ENCODE data around the gene HK2.

The HK2 gene

GRCh38 chr2:74841641-74842040 lies 7.7 kb downstream of the HK2 start:
- Histone ChIP-seq H3K9ac (ENCODE audit: low read length) (no peak overlapping the region), H3K36me3 (replicated peaks; ENCODE audit: insufficient read depth, low read length) (no peaks in the 10 kb centered on the region), H4K20me1 (ENCODE audit: insufficient read depth, low read length) (0 out of 2 replicates have a peak, but pooled peaks cover 2% of the 10 kb centered on the region), H3F3A (ENCODE audit: insufficient read depth, low read length) (peaks cover 13% of the 10 kb centered on the region), H3K9me3 (replicated peaks; ENCODE audit: insufficient read depth, low read length) (no peaks in the 10 kb centered on the region), H3K4me1 (ENCODE audit: low read length) (peaks cover 45% of the 10 kb centered on the region), H3K79me2 (ENCODE audit: low read length) (peaks cover 92% of the 10 kb centered on the region), H3K4me2 (ENCODE audit: low read depth, low read length) (no peak overlapping the region), H3K27ac (ENCODE audit: low read length) (no peak overlapping the region), H2AFZ (ENCODE audit: low read length) (no peak overlapping the region), H3K4me3 (ENCODE audit: low read length) (no peak overlapping the region), H3K27me3 (replicated peaks; ENCODE audit: insufficient read depth, low read length) (no peaks in the 10 kb centered on the region), H3K9me2 (replicated peaks; ENCODE audit: insufficient read depth, low read length) (no peaks in the 10 kb centered on the region)
- no peak for DNase-seq
- TF ChIP-seq, protein P1, sequence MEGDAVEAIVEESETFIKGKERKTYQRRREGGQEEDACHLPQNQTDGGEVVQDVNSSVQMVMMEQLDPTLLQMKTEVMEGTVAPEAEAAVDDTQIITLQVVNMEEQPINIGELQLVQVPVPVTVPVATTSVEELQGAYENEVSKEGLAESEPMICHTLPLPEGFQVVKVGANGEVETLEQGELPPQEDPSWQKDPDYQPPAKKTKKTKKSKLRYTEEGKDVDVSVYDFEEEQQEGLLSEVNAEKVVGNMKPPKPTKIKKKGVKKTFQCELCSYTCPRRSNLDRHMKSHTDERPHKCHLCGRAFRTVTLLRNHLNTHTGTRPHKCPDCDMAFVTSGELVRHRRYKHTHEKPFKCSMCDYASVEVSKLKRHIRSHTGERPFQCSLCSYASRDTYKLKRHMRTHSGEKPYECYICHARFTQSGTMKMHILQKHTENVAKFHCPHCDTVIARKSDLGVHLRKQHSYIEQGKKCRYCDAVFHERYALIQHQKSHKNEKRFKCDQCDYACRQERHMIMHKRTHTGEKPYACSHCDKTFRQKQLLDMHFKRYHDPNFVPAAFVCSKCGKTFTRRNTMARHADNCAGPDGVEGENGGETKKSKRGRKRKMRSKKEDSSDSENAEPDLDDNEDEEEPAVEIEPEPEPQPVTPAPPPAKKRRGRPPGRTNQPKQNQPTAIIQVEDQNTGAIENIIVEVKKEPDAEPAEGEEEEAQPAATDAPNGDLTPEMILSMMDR (IDR thresholded peaks at IDR 0.05; ENCODE audit: low read length): no peak
- TF ChIP-seq EZH2phosphoT487 (IDR thresholded peaks at IDR 0.05; ENCODE audit: low read length): no peak
- TF ChIP-seq EZH2 (optimal IDR thresholded peaks at IDR 0.05; ENCODE audit: low read depth, low read length): no peak

DNA sequence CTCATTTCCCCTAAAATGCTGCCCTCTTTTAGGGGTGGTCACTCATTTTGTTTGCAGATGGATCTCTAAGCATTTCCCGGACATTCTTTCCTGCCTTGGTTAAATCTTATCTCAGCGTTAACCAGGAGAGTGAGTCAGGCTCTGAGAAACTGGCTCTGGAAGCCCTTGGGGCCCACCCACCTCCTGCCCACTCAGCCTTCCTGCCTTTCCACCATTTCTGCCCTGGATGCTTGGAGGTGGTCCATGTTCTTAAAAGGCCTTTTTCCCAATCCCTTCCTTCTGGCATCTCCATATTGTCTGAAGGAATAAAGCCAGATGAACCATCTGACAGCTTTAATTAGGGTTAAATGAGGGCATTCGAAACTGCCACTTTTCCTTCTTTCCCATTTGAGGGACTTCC lies 9.5 kb downstream of the HK2 start:
- no peaks in the 10 kb centered on the region for H3K9me3 ChIP-seq (replicated peaks; ENCODE audit: insufficient read depth, low read length)
- no peak overlapping the region for H3K4me3 ChIP-seq (ENCODE audit: low read length)
- no peaks in the 10 kb centered on the region for H3K9me2 ChIP-seq (replicated peaks; ENCODE audit: insufficient read depth, low read length)
- H3K9ac ChIP-seq (ENCODE audit: low read length): no peak overlapping the region
- H3K27ac ChIP-seq (ENCODE audit: low read length): peak overlapping the region; percentile 40; the same call in 1 of the 2 replicates
- no peaks in the 10 kb centered on the region for H3K36me3 ChIP-seq (replicated peaks; ENCODE audit: insufficient read depth, low read length)
- peak overlapping the region; percentile 35 for H3K4me2 ChIP-seq (ENCODE audit: low read depth, low read length)
- DNase-seq: no peak
- no peaks in the 10 kb centered on the region for H4K20me1 ChIP-seq (ENCODE audit: insufficient read depth, low read length)
- peaks cover 13% of the 10 kb centered on the region for H3F3A ChIP-seq (ENCODE audit: insufficient read depth, low read length)
- no peak overlapping the region for H2AFZ ChIP-seq (ENCODE audit: low read length)
- TF ChIP-seq, protein P1 (IDR thresholded peaks at IDR 0.05; ENCODE audit: low read length): no peak
- TF ChIP-seq EZH2phosphoT487 (IDR thresholded peaks at IDR 0.05; ENCODE audit: low read length) (no peak), EZH2 (optimal IDR thresholded peaks at IDR 0.05; ENCODE audit: low read depth, low read length) (no peak)
- H3K27me3 ChIP-seq (replicated peaks; ENCODE audit: insufficient read depth, low read length): no peaks in the 10 kb centered on the region
- peaks cover 51% of the 10 kb centered on the region for H3K4me1 ChIP-seq (ENCODE audit: low read length)
- peaks cover 91% of the 10 kb centered on the region for H3K79me2 ChIP-seq (ENCODE audit: low read length)

DNA sequence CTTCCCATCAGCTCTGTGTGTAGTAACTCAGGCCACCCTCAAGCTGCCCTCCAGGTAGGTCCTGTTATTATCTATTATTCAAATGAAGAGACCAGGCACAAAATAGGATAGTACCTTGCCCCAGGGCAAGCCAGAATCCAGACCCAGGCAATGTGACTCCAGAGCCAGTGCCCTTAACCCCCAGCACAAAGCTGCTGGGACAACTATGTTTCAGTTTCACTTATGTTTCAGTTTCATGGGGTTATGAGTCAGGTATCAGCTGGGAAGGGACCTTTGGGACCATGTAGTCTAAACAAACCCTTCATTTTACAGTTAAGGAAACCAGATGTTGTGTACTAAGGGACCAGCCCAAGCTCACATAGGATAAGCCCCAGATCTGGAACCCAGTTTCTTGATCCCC lies 10.0 kb downstream of the HK2 start:
- H3K4me1 ChIP-seq (ENCODE audit: low read length): peaks cover 56% of the 10 kb centered on the region
- peaks cover 17% of the 10 kb centered on the region for H3F3A ChIP-seq (ENCODE audit: insufficient read depth, low read length)
- H3K4me3 ChIP-seq (ENCODE audit: low read length): no peak overlapping the region
- H3K9me2 ChIP-seq (replicated peaks; ENCODE audit: insufficient read depth, low read length): no peaks in the 10 kb centered on the region
- peak overlapping the region; percentile 35 for H3K4me2 ChIP-seq (ENCODE audit: low read depth, low read length)
- H3K9ac ChIP-seq (ENCODE audit: low read length): no peak overlapping the region
- H2AFZ ChIP-seq (ENCODE audit: low read length): no peak overlapping the region
- peak; percentile 79 for DNase-seq
- TF ChIP-seq EZH2 (optimal IDR thresholded peaks at IDR 0.05; ENCODE audit: low read depth, low read length) (no peak), EZH2phosphoT487 (IDR thresholded peaks at IDR 0.05; ENCODE audit: low read length) (no peak)
- TF ChIP-seq, protein P1 (IDR thresholded peaks at IDR 0.05; ENCODE audit: low read length): no peak
- no peaks in the 10 kb centered on the region for H3K27me3 ChIP-seq (replicated peaks; ENCODE audit: insufficient read depth, low read length)
- no peaks in the 10 kb centered on the region for H3K36me3 ChIP-seq (replicated peaks; ENCODE audit: insufficient read depth, low read length)
- peak overlapping the region; percentile 40; the same call in 1 of the 2 replicates for H3K27ac ChIP-seq (ENCODE audit: low read length)
- peaks cover 91% of the 10 kb centered on the region for H3K79me2 ChIP-seq (ENCODE audit: low read length)
- H3K9me3 ChIP-seq (replicated peaks; ENCODE audit: insufficient read depth, low read length): no peaks in the 10 kb centered on the region
- no peaks in the 10 kb centered on the region for H4K20me1 ChIP-seq (ENCODE audit: insufficient read depth, low read length)

Measured in MM.1S (cell line).